GM10248 (cell line): ENCODE measurements around the gene CCNB1.
"Not testable (repeated sequence)": the region's sequence is repeated elsewhere in the genome, so short reads cannot be mapped to it uniquely, and the experiment has no call there.

Source experiments
- CTCF ChIA-PET: fragments of 300-600 bp; sonication (Branson Sonifier 250); formaldehyde crosslinking; extraction: SDS; loops from one replicate; lab custom pipeline; 2021; ENCODE audit warnings: antibody characterized with exemption; lab: Yijun Ruan, JAX
- POLR2A ChIA-PET: fragments of 350-650 bp; sonication (Branson Sonifier 250); formaldehyde crosslinking; extraction: SDS; loops from one replicate; lab custom pipeline; 2020; ENCODE audit warnings: antibody characterized with exemption; lab: Yijun Ruan, JAX
- DNase-seq: peaks from one replicate; pipeline ENCODE4 v3.0.0; 2012; ENCODE audit errors: extremely low spot score
- TF ChIP-seq, protein P1 (sequence below): IDR thresholded peaks from 2 replicates; pipeline ENCODE4 v1.5.1; 2012; ENCODE audit warnings: mild to moderate bottlenecking, low read depth; ENCODE audit errors: extremely low read depth, missing control alignments, control extremely low read depth

The CCNB1 gene

DNA sequence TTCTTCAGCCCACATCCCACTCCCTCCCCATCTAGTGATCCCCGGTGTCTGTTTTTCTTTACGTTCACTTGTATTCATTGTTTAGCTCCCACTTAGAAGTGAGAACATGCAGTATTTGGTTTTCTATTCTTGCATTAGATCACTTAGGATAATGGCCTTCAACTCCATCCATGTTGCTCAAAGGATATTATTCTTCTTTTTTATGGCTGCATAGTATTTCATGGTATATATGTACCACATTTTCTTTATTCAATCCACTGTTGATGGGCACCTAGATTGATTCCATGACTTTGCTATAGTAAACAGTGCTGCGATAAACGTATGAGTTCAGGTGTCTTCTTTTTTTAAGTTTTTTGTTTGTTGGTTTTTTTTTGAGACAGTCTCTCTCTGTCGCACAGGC lies 29.1 kb upstream of the CCNB1 start:
- DNase-seq: no peak
- POLR2A ChIA-PET: no interaction called here
- CTCF ChIA-PET: no interaction called here
- TF ChIP-seq, protein P1, sequence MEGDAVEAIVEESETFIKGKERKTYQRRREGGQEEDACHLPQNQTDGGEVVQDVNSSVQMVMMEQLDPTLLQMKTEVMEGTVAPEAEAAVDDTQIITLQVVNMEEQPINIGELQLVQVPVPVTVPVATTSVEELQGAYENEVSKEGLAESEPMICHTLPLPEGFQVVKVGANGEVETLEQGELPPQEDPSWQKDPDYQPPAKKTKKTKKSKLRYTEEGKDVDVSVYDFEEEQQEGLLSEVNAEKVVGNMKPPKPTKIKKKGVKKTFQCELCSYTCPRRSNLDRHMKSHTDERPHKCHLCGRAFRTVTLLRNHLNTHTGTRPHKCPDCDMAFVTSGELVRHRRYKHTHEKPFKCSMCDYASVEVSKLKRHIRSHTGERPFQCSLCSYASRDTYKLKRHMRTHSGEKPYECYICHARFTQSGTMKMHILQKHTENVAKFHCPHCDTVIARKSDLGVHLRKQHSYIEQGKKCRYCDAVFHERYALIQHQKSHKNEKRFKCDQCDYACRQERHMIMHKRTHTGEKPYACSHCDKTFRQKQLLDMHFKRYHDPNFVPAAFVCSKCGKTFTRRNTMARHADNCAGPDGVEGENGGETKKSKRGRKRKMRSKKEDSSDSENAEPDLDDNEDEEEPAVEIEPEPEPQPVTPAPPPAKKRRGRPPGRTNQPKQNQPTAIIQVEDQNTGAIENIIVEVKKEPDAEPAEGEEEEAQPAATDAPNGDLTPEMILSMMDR: no peak

GRCh38 chr5:69138766-69139165 lies 28.2 kb upstream of the CCNB1 start:
- POLR2A ChIA-PET: no interaction called here
- TF ChIP-seq, protein P1: no peak
- CTCF ChIA-PET: interaction anchor here (1.2 kb wide), 1 partner anchor 45 kb away, joined by 4 read pairs; the partner anchor contains the start of gene SLC30A5
- no peak for DNase-seq

DNA sequence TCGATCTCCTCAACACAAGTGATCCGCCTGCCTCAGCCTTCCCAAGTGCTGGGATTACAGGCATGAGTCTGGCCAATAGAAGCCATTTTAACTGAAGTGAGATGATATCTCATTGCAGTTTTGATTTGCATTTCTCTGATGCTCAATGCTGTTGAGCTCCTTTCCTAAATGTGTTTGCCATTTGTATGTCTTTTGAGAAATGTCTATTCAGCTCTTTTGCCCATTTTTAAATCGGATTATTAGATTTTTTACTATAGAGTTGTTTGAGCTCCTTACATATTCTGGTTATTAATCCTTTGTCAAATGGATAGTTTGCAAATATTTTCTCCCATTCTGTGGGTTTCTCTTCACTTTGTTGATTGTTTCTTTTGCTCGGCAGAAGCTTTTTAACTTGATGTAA lies 26.7 kb upstream of the CCNB1 start:
- CTCF ChIA-PET: interaction anchor here (1.2 kb wide), 1 partner anchor 47 kb away, joined by 4 read pairs; the partner anchor contains the start of gene SLC30A5
- POLR2A ChIA-PET, DNase-seq: not testable (repeated sequence)

GRCh38 chr5:69140827-69141226 lies 26.1 kb upstream of the CCNB1 start:
- no peak for DNase-seq
- TF ChIP-seq, protein P1: no peak
- POLR2A ChIA-PET: no interaction called here
- CTCF ChIA-PET: interaction anchor here (0.9 kb wide), 1 partner anchor 47 kb away, joined by 3 read pairs; the partner anchor contains the start of gene SLC30A5

DNA sequence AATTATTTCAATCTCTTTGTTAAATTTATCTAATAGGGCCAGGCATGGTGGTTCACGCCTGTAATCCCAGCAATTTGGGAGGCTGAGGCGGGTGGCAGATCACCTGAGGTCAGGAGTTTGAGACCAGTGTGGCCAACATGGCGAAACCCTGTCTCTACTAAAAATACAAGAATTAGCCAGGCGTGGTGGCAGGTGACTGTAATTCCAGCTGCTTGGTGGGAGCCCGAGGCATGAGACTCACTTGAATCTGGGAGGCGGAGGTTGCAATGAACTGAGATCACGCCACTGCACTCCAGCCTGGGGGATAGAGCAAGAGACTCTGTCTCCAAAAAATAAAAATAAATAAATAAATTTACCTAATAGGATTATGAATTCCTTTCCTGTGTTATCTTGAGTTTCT lies 18.4 kb upstream of the CCNB1 start:
- CTCF ChIA-PET, POLR2A ChIA-PET, DNase-seq: not testable (repeated sequence)

DNA sequence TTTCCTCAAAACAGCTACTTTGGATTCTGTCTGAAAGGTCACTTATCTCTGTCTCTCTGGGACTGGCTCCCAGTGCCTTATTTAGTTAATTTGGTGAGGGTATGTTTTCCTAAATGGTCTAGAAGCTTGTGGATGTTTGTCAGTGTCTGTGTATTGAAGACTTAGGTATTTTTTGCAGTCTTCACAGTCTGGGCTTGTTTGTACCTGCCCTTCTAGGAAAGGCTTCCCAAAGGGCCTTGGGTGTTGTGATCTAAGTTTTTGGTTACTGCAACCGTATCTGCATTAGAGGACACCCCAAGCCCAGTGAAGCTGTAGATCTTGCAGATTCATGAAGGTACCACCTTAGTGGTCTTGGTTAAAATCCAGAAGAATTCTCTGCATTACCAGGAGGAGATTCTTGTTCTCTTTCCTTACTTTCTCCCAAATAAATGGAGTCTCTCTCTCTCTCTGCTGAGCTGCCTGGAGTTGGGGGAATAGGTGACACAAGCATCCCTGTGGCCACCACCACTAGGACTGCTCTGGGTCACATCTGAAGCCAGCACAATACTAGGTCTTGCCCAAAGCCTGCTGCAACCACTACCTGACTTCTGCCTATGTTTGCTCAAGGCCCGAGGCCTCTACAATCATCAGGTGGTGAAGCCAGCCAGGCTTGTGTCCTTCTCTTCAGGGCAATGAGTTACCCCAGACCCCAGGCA lies 17.8 kb upstream of the CCNB1 start:
- DNase-seq: no peak
- TF ChIP-seq, protein P1: no peak
- CTCF ChIA-PET: no interaction called here
- POLR2A ChIA-PET: no interaction called here

GRCh38 chr5:69149676-69150010 lies 17.3 kb upstream of the CCNB1 start:
- TF ChIP-seq, protein P1: no peak
- no peak for DNase-seq
- POLR2A ChIA-PET: no interaction called here
- CTCF ChIA-PET: no interaction called here
